GM19043 (cell line): ENCODE results near the gene NT5M.

ENCODE experiments used
- ATAC-seq: cut with Tn5 transposase; IDR thresholded peaks from one replicate; pipeline ENCODE4 v1.9.1; 2021; ENCODE audit warnings: low read depth; ENCODE audit not compliant: unreplicated experiment

Gene NT5M

GRCh38 chr17:17387498-17388362 is 84.6 kb downstream of the NT5M start:
- ATAC-seq = no peak

GRCh38 chr17:17388657-17389496 is 85.7 kb downstream of the NT5M start:
- ATAC-seq = no peak

- no peak for ATAC-seq
These were observed 88.6 kb downstream of the NT5M start for GRCh38 chr17:17391668-17392370.

- no peak for ATAC-seq
These were observed 90.8 kb downstream of the NT5M start for GRCh38 chr17:17393976-17394375.

- no peak for ATAC-seq
These were observed 91.3 kb downstream of the NT5M start for GRCh38 chr17:17394494-17394893.

GRCh38 chr17:17395246-17395802 is 92.2 kb downstream of the NT5M start:
- ATAC-seq = no peak

- no peak for ATAC-seq
These were observed 92.7 kb downstream of the NT5M start for GRCh38 chr17:17395885-17396284.
